ENCODE measurements around the gene BBS4. TPM values are rescaled to one million over a fixed set of nuclear protein-coding genes. Genes with fewer than 3 reads are reported as not detected.
"Not testable (repeated sequence)": the region's sequence is repeated elsewhere in the genome, so short reads cannot be mapped to it uniquely, and the experiment has no call there.

Gene BBS4
- total and polyA plus RNA-seq, 2 donors (not counting 3 experiments of a cell fraction or from before 2014, with no cell fraction given) = 6.8 to 7.5 TPM

DNA sequence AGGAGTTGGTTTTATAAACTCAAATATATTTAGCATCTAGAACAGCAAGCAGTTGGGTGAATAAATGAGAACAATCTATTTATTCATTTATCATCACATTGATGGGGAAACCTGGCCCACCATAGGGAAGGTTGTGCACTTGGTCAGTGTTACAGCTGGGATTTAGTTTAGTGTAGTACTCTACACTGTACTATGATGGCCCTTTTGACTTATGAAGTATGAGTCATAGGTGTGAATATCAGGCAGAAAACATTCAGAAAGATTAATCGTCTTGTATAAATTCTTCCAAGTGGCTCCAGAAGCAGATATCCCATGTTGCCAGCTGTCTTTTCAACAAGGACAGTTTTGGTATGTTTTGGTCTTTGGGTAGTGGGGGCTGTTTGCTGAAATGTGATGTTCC lies 38.0 kb downstream of the BBS4 start:
- Histone ChIP-seq H3K4me3 (replicated peaks in 1 of 3; ENCODE audit: insufficient read depth in 1 of 3, low read depth in 1 of 3, low read length in 3 of 3) (no peak overlapping the region), H4K20me1 (replicated peaks; ENCODE audit: control insufficient read depth, extremely low read depth, insufficient read depth, low read length) (no peaks in the 10 kb centered on the region), H2AFZ (ENCODE audit: low read depth, low read length) (no peak overlapping the region), H3K27me3 (ENCODE audit: control insufficient read depth in 2 of 2, insufficient read depth in 2 of 2, low read length in 2 of 2) (no peaks in the 10 kb centered on the region), H3K9ac (replicated peaks; ENCODE audit: extremely low read depth, insufficient read depth, low read length) (no peak overlapping the region), H3K36me3 (ENCODE audit: control insufficient read depth in 2 of 2, extremely low read depth in 1 of 2, insufficient read depth in 2 of 2, low read length in 2 of 2) (no peaks in the 10 kb centered on the region), H3K27ac (ENCODE audit: insufficient read depth, low read depth, low read length) (no peak overlapping the region), H3K79me2 (ENCODE audit: control insufficient read depth, insufficient read depth, low read length) (no peaks in the 10 kb centered on the region), H3K9me1 (replicated peaks; ENCODE audit: control insufficient read depth, extremely low read depth, insufficient read depth, low read length) (no peaks in the 10 kb centered on the region), H3K4me1 (ENCODE audit: control insufficient read depth, extremely low read depth, insufficient read depth, low read length) (no peaks in the 10 kb centered on the region), H3K9me3 (replicated peaks; ENCODE audit: control insufficient read depth, insufficient read depth, low read length) (no peaks in the 10 kb centered on the region), H3K4me2 (ENCODE audit: insufficient read depth, low read length) (no peak overlapping the region)
- dilution Hi-C loops (cut with MboI; ENCODE audit: extremely low pct_ligation_motif_present, low sequenced_read_pairs) = no loop called here
- ChIA-PET CTCF (interaction anchor here (0.6 to 1.6 kb wide), 3 partner anchors 11 to 129 kb away, joined by 3 to 4 read pairs (median 4); no protein-coding TSS in a partner anchor), POLR2A (no interaction called here)
- DNase-seq (ENCODE audit: low read depth, low spot score) (no peak), FAIRE-seq (no peak)
- TF ChIP-seq POLR2AphosphoS5 (IDR thresholded peaks at IDR 0.05; ENCODE audit: insufficient read depth, low read depth, low read length) = no peak
- TF ChIP-seq FOS (IDR thresholded peaks at IDR 0.05; ENCODE audit: borderline replicate concordance, insufficient read depth, low read length) = peak; percentile 10
- intact Hi-C loops (cut with micrococcal nuclease) = loop anchor here (5.0 kb wide), 1 partner anchor 58 kb away; the partner anchor contains the start of gene ADPGK
- BruUV-seq (replicated peaks) = no TSS peak

DNA sequence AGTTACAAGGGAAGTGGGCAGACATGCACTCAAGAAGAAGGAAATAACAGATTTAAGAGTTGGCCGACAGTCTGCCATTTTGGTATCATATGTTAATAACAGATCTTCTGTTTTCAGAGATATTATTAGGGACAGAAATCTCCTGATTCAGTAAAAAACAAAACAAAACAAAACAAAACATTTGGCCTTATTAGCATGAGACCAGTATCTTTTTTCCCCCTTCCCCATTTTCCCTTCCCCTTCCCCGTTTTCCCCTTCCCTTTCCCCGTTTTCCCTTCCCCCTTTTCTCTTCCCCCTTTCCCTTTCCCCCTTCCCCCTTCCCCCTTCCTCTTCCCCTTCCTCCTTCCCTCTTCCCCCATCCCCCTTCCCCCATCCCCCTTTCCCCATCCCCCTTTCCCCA lies 39.4 kb downstream of the BBS4 start:
- intact Hi-C loops (cut with micrococcal nuclease) = no loop called here
- dilution Hi-C loops (cut with MboI; ENCODE audit: extremely low pct_ligation_motif_present, low sequenced_read_pairs) = no loop called here
- no peak for DNase-seq (ENCODE audit: low read depth, low spot score)
- H3K9me1 ChIP-seq (replicated peaks; ENCODE audit: control insufficient read depth, extremely low read depth, insufficient read depth, low read length) = no peaks in the 10 kb centered on the region
- H3K27me3 ChIP-seq (ENCODE audit: control insufficient read depth in 2 of 2, insufficient read depth in 2 of 2, low read length in 2 of 2) = no peaks in the 10 kb centered on the region
- CTCF ChIA-PET = no interaction called here
- POLR2A ChIA-PET = no interaction called here
- no peak overlapping the region for H3K4me2 ChIP-seq (ENCODE audit: insufficient read depth, low read length)
- H3K4me1 ChIP-seq (ENCODE audit: control insufficient read depth, extremely low read depth, insufficient read depth, low read length) = no peaks in the 10 kb centered on the region
- H3K27ac ChIP-seq (ENCODE audit: insufficient read depth, low read depth, low read length) = no peak overlapping the region
- no peak overlapping the region for H3K4me3 ChIP-seq (replicated peaks in 1 of 3; ENCODE audit: insufficient read depth in 1 of 3, low read depth in 1 of 3, low read length in 3 of 3)
- no peak overlapping the region for H3K9ac ChIP-seq (replicated peaks; ENCODE audit: extremely low read depth, insufficient read depth, low read length)
- no peaks in the 10 kb centered on the region for H3K9me3 ChIP-seq (replicated peaks; ENCODE audit: control insufficient read depth, insufficient read depth, low read length)
- no TSS peak for BruUV-seq (replicated peaks)
- H3K79me2 ChIP-seq (ENCODE audit: control insufficient read depth, insufficient read depth, low read length) = no peaks in the 10 kb centered on the region
- H3K36me3 ChIP-seq (ENCODE audit: control insufficient read depth in 2 of 2, extremely low read depth in 1 of 2, insufficient read depth in 2 of 2, low read length in 2 of 2) = no peaks in the 10 kb centered on the region
- H2AFZ ChIP-seq (ENCODE audit: low read depth, low read length) = no peak overlapping the region
- TF ChIP-seq POLR2AphosphoS5 (IDR thresholded peaks at IDR 0.05; ENCODE audit: insufficient read depth, low read depth, low read length) (no peak), FOS (IDR thresholded peaks at IDR 0.05; ENCODE audit: borderline replicate concordance, insufficient read depth, low read length) (no peak), MYC (IDR thresholded peaks at IDR 0.05; ENCODE audit: low read depth, low read length) (no peak), POLR2A (IDR thresholded peaks at IDR 0.05; ENCODE audit: low read depth, low read length) (no peak), EZH2 (IDR thresholded peaks at IDR 0.05; ENCODE audit: borderline replicate concordance, low read depth, low read length, severe bottlenecking) (no peak), GATA2 (IDR thresholded peaks at IDR 0.05; ENCODE audit: insufficient read depth, insufficient read length, low read depth, low read length) (no peak), JUN (IDR thresholded peaks at IDR 0.05; ENCODE audit: borderline replicate concordance, insufficient read depth, insufficient read length, low read depth) (no peak)
- TF ChIP-seq, protein P1, sequence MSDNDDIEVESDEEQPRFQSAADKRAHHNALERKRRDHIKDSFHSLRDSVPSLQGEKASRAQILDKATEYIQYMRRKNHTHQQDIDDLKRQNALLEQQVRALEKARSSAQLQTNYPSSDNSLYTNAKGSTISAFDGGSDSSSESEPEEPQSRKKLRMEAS (IDR thresholded peaks at IDR 0.05; ENCODE audit: insufficient read depth, insufficient read length) = no peak
- TF ChIP-seq, protein P2, sequence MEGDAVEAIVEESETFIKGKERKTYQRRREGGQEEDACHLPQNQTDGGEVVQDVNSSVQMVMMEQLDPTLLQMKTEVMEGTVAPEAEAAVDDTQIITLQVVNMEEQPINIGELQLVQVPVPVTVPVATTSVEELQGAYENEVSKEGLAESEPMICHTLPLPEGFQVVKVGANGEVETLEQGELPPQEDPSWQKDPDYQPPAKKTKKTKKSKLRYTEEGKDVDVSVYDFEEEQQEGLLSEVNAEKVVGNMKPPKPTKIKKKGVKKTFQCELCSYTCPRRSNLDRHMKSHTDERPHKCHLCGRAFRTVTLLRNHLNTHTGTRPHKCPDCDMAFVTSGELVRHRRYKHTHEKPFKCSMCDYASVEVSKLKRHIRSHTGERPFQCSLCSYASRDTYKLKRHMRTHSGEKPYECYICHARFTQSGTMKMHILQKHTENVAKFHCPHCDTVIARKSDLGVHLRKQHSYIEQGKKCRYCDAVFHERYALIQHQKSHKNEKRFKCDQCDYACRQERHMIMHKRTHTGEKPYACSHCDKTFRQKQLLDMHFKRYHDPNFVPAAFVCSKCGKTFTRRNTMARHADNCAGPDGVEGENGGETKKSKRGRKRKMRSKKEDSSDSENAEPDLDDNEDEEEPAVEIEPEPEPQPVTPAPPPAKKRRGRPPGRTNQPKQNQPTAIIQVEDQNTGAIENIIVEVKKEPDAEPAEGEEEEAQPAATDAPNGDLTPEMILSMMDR (IDR thresholded peaks at IDR 0.05; ENCODE audit: extremely low read depth in 1 of 2, insufficient read depth in 1 of 2, low read depth in 1 of 2, low read length in 2 of 2) = no peak
- no peak for FAIRE-seq
- H4K20me1 ChIP-seq (replicated peaks; ENCODE audit: control insufficient read depth, extremely low read depth, insufficient read depth, low read length) = no peaks in the 10 kb centered on the region

DNA sequence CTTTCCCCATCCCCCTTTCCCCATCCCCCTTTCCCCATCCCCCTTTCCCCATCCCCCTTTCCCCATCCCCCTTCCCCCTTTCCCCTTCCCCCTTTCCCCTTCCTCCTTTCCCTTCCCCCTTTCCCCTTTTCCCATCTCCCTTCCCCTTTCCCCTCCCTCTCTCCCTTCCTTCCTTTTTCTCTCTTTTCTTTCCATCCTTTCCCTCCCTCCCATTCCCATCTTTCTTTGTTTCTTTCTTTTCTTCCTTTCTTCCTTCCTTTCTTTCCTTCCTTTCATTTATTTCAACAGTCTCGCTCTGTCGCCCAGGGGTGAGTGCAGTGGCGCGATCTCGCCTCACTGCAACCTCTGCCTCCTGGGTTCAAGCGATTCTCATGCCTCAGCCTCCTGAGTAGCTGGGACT lies 39.8 kb downstream of the BBS4 start:
- H4K20me1 ChIP-seq (replicated peaks; ENCODE audit: control insufficient read depth, extremely low read depth, insufficient read depth, low read length); H3K9ac ChIP-seq (replicated peaks; ENCODE audit: extremely low read depth, insufficient read depth, low read length); H2AFZ ChIP-seq (ENCODE audit: low read depth, low read length); DNase-seq (ENCODE audit: low read depth, low spot score); H3K36me3 ChIP-seq (ENCODE audit: control insufficient read depth in 2 of 2, extremely low read depth in 1 of 2, insufficient read depth in 2 of 2, low read length in 2 of 2); H3K9me3 ChIP-seq (replicated peaks; ENCODE audit: control insufficient read depth, insufficient read depth, low read length); H3K27ac ChIP-seq (ENCODE audit: insufficient read depth, low read depth, low read length); dilution Hi-C loops (cut with MboI; ENCODE audit: extremely low pct_ligation_motif_present, low sequenced_read_pairs); H3K4me3 ChIP-seq (replicated peaks in 1 of 3; ENCODE audit: insufficient read depth in 1 of 3, low read depth in 1 of 3, low read length in 3 of 3); CTCF ChIA-PET; H3K79me2 ChIP-seq (ENCODE audit: control insufficient read depth, insufficient read depth, low read length); FAIRE-seq; H3K4me2 ChIP-seq (ENCODE audit: insufficient read depth, low read length); H3K9me1 ChIP-seq (replicated peaks; ENCODE audit: control insufficient read depth, extremely low read depth, insufficient read depth, low read length); H3K4me1 ChIP-seq (ENCODE audit: control insufficient read depth, extremely low read depth, insufficient read depth, low read length); BruUV-seq (replicated peaks); H3K27me3 ChIP-seq (ENCODE audit: control insufficient read depth in 2 of 2, insufficient read depth in 2 of 2, low read length in 2 of 2); POLR2A ChIA-PET; intact Hi-C loops (cut with micrococcal nuclease): not testable (repeated sequence)
